ENCODE data around the gene PWWP2B. TPM values are rescaled to one million over a fixed set of nuclear protein-coding genes. Genes with fewer than 3 reads are reported as not detected.

Gene PWWP2B
- total and polyA plus RNA-seq, 9 of the 15 experiments (the other 6 are each of a cell fraction or from before 2014, with no cell fraction given), result 0.07 to 9.2 (median 1.6) TPM; not detected in 1

DNA sequence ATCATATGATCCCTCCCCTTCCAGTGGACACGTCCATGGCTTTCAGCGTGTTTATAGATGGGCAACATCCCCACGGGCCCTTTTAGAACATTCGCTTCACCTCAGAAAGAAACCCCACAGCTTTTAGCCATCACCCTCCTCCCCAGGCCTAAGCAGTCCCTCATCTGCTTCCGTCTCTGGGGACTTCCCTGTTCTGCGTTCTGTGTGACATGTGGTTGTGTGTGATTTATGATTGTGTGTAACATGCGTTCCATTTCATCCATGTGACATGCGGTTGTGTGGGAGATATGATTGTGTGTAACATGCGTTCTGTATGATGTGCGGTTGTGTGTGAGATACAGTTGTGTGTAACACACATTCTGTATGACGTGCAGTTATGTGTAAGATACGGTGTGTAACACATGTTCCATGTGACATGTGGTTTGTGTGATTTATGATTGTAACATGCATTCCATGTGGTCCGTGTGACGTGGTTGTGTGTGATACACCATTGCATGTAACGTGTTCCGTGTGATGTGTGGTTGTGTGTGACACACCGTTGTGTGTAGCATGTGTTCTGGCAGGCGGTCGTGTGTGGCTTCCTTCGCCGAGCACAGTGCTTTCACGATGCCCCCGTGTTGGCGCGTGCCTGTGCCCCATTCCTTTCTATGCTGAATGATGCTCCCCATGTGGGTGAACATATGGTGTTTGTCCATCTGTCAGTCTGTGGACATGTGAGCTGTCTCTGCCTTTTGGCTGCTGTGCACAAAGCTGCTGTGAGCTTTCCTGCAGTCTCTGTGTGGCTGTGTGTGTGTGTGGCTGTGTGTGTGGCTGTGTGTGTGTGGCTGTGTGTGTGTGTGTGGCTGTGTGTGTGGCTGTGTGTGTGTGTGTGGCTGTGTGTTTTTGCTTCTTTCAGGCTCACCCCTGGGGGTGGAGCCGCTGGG, 26.2 kb downstream of the PWWP2B start:
- ChIA-PET POLR2A (interaction anchor here (0.6 kb wide), 1 partner anchor 189 kb away, joined by 3 read pairs; no protein-coding TSS in a partner anchor), CTCF (ENCODE audit: low intra/inter-chr PET ratio) (no interaction called here)
- Histone ChIP-seq H3K4me1 (replicated peaks in 1 of 2; ENCODE audit: control insufficient read depth in 2 of 2, insufficient read depth in 2 of 2, low read length in 2 of 2) (peaks cover 18 to 56% of the 10 kb centered on the region in 2 experiments), H3K9me1 (ENCODE audit: control insufficient read depth, insufficient read depth, low read length) (no peaks in the 10 kb centered on the region), H3K36me3 (ENCODE audit: control insufficient read depth, insufficient read depth, low read length) (no peaks in the 10 kb centered on the region), H3K4me2 (ENCODE audit: insufficient read depth, low read length) (no peak overlapping the region), H3K4me3 (no peak overlapping the region), H2AFZ (ENCODE audit: low read depth, low read length) (no peak overlapping the region), H3K27me3 (ENCODE audit: control insufficient read depth in 2 of 2, insufficient read depth in 2 of 2, low read length in 2 of 2) (no peaks in the 10 kb centered on the region), H3K79me2 (ENCODE audit: control insufficient read depth, insufficient read depth, low read length) (no peaks in the 10 kb centered on the region; the same call in 2 of the 3 replicates), H4K20me1 (replicated peaks; ENCODE audit: control insufficient read depth, insufficient read depth, low read length) (no peaks in the 10 kb centered on the region), H3K9me3 (replicated peaks; ENCODE audit: control insufficient read depth, insufficient read depth, low read depth, low read length) (no peaks in the 10 kb centered on the region), H3K27ac (ENCODE audit: extremely low read depth, low read depth, low read length) (no peak overlapping the region), H3K9ac (ENCODE audit: insufficient read depth in 1 of 2, low read depth in 2 of 2, low read length in 2 of 2) (no peak overlapping the region)
- no peak for ATAC-seq
- DNase-seq (ENCODE audit: extremely low read depth in 1 of 4, low spot score in 3 of 4), result no peak
- FAIRE-seq, result peak; percentile 15
- BruUV-seq (replicated peaks), result no TSS peak
- in situ Hi-C loops (cut with MboI) (no loop called here), intact Hi-C loops (cut with micrococcal nuclease) (no loop called here)
- WGBS (ENCODE audit: insufficient coverage, low coverage, missing lambda C conversion rate), result 72% methylated on average over 24 of the region's 26 CpGs
- no peak for TF ChIP-seq NR3C1 (CRISPR knock-in tag; IDR thresholded peaks at IDR 0.05)
- TF ChIP-seq, protein P1, sequence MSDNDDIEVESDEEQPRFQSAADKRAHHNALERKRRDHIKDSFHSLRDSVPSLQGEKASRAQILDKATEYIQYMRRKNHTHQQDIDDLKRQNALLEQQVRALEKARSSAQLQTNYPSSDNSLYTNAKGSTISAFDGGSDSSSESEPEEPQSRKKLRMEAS (CRISPR knock-in tag; IDR thresholded peaks at IDR 0.05), result peak; percentile 66
- no peak for TF ChIP-seq PHF21A (IDR thresholded peaks at IDR 0.05; ENCODE audit: borderline replicate concordance, low read depth)
- TF ChIP-seq, protein P2, sequence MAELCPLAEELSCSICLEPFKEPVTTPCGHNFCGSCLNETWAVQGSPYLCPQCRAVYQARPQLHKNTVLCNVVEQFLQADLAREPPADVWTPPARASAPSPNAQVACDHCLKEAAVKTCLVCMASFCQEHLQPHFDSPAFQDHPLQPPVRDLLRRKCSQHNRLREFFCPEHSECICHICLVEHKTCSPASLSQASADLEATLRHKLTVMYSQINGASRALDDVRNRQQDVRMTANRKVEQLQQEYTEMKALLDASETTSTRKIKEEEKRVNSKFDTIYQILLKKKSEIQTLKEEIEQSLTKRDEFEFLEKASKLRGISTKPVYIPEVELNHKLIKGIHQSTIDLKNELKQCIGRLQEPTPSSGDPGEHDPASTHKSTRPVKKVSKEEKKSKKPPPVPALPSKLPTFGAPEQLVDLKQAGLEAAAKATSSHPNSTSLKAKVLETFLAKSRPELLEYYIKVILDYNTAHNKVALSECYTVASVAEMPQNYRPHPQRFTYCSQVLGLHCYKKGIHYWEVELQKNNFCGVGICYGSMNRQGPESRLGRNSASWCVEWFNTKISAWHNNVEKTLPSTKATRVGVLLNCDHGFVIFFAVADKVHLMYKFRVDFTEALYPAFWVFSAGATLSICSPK (IDR thresholded peaks at IDR 0.05; ENCODE audit: borderline replicate concordance), result no peak
- peak in 1 of 2 experiments; percentile 58; a peak in 1 of 4 replicates for TF ChIP-seq FOXA3 (CRISPR knock-in tag; conservative IDR thresholded peaks at IDR 0.05 in 1 of 2, IDR thresholded peaks at IDR 0.05 in 1 of 2)
- TF ChIP-seq MEIS2 (IDR thresholded peaks at IDR 0.05; ENCODE audit: partially characterized antibody), result peak; percentile 76
- no peak for TF ChIP-seq SRSF1 (IDR thresholded peaks at IDR 0.05; ENCODE audit: low read depth, low read length)
- no peak for TF ChIP-seq FOXK1 (CRISPR knock-in tag; IDR thresholded peaks at IDR 0.05; ENCODE audit: borderline replicate concordance)
- TF ChIP-seq, protein P3, sequence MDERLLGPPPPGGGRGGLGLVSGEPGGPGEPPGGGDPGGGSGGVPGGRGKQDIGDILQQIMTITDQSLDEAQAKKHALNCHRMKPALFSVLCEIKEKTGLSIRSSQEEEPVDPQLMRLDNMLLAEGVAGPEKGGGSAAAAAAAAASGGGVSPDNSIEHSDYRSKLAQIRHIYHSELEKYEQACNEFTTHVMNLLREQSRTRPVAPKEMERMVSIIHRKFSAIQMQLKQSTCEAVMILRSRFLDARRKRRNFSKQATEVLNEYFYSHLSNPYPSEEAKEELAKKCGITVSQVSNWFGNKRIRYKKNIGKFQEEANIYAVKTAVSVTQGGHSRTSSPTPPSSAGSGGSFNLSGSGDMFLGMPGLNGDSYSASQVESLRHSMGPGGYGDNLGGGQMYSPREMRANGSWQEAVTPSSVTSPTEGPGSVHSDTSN (CRISPR knock-in tag; IDR thresholded peaks at IDR 0.05; ENCODE audit: low read depth), result no peak
- TF ChIP-seq, protein P3 (tag; conservative IDR thresholded peaks at IDR 0.05; ENCODE audit: low read depth), result peak; percentile 67; the same call in 1 of the 2 replicates
- TF ChIP-seq, protein P4, sequence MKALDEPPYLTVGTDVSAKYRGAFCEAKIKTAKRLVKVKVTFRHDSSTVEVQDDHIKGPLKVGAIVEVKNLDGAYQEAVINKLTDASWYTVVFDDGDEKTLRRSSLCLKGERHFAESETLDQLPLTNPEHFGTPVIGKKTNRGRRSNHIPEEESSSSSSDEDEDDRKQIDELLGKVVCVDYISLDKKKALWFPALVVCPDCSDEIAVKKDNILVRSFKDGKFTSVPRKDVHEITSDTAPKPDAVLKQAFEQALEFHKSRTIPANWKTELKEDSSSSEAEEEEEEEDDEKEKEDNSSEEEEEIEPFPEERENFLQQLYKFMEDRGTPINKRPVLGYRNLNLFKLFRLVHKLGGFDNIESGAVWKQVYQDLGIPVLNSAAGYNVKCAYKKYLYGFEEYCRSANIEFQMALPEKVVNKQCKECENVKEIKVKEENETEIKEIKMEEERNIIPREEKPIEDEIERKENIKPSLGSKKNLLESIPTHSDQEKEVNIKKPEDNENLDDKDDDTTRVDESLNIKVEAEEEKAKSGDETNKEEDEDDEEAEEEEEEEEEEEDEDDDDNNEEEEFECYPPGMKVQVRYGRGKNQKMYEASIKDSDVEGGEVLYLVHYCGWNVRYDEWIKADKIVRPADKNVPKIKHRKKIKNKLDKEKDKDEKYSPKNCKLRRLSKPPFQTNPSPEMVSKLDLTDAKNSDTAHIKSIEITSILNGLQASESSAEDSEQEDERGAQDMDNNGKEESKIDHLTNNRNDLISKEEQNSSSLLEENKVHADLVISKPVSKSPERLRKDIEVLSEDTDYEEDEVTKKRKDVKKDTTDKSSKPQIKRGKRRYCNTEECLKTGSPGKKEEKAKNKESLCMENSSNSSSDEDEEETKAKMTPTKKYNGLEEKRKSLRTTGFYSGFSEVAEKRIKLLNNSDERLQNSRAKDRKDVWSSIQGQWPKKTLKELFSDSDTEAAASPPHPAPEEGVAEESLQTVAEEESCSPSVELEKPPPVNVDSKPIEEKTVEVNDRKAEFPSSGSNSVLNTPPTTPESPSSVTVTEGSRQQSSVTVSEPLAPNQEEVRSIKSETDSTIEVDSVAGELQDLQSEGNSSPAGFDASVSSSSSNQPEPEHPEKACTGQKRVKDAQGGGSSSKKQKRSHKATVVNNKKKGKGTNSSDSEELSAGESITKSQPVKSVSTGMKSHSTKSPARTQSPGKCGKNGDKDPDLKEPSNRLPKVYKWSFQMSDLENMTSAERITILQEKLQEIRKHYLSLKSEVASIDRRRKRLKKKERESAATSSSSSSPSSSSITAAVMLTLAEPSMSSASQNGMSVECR (CRISPR knock-in tag; IDR thresholded peaks at IDR 0.05), result 0 out of 2 replicates have a peak, but pooled peaks have one; percentile 23

Measured in K562 (cell line).